TTC549 (cell line): ENCODE measurements around the gene SOX8.
"Not testable (repeated sequence)": the region's sequence is repeated elsewhere in the genome, so short reads cannot be mapped to it uniquely, and the experiment has no call there.

Experiments
- FAIRE-seq: peaks from 2 replicates; lab custom pipeline; 2012; peaks lifted over from hg19 to GRCh38; lab: Jason Lieb, UNC

The SOX8 gene

GRCh38 chr16:1009358-1010150, 28.0 kb downstream of the SOX8 start:
- FAIRE-seq = no peak

- no peak for FAIRE-seq
These were observed 28.7 kb downstream of the SOX8 start for GRCh38 chr16:1010251-1010650.

DNA sequence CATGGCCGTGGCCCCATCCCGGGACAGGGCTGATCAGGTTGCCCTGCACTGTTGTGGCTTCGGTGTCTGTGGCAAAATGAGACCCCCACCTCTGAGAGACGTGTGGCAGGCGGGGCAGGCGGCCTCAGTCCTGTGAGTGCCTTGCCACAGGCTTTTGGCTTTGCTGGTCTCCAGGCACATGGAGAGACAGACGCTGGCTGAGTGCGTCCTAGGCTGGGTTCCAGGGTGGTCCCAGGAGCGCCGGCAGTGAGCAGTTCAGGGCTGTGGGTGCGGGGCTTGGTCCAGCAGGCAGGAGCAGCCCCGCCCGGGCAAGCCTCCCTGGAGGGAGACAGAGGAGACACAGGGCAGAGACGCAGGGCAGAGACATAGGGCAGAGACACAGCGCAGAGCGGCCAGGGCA, 29.2 kb downstream of the SOX8 start:
- FAIRE-seq = no peak

DNA sequence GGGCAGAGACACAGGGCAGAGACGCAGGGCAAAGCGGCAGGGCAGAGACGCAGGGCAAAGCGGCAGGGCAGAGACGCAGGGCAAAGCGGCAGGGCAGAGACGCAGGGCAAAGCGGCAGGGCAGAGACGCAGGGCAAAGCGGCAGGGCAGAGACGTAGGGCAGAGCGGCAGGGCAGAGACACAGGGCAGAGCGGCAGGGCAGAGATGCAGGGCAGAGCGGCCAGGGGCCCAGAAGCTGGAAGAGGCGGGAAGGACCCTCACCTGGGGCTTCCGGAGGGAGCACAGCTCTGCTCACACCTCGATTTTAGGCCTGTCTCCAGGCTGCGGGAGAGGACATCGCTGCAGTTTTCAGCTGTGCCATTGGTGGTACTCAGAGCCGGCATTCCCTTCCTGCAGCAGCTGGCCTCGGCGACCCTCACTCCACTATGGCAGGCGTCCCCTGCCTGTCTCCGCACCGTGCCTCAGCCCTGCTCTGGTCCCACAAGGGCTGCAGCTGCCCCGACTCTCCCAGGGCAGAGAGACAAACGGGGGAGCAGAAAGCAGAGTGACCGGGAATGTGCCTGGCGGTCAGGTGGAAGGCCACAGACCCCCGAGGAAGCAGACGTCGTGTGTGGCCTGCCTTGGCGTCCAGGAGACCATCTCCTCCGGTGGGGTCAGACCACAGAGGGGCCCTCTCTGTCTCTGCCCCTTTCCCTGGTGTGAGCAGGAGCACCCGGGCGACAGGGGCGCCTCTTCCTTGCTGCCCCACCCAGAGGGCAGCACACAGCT, 29.9 kb downstream of the SOX8 start:
- FAIRE-seq = no peak

DNA sequence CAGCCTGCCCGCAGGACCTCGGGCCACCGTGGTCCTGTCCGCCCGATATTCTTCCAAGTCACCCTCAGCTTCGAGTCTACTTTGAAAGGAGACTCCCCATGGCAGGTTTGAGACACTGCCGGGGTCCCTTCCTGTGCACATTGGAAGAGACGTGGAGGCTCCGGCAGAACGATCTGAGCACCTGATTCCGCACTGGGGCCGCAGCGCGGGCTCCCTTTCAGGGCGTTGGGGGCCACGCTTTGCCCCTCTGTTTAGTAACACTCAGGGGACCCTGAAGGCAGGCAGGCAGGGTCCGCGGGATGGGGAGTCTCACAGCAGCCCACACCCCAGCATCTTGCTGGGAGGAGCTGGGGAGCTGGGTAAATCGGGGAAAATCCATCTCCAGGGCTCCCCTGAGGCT, 30.6 kb downstream of the SOX8 start:
- FAIRE-seq = no peak

- FAIRE-seq = no peak
These were observed 31.4 kb downstream of the SOX8 start for GRCh38 chr16:1012722-1013592.

GRCh38 chr16:1013593-1013900, 32.0 kb downstream of the SOX8 start:
- FAIRE-seq = no peak

- FAIRE-seq = no peak
These were observed 32.7 kb downstream of the SOX8 start for GRCh38 chr16:1014221-1014620.

GRCh38 chr16:1014771-1015495, 33.4 kb downstream of the SOX8 start:
- FAIRE-seq = no peak

DNA sequence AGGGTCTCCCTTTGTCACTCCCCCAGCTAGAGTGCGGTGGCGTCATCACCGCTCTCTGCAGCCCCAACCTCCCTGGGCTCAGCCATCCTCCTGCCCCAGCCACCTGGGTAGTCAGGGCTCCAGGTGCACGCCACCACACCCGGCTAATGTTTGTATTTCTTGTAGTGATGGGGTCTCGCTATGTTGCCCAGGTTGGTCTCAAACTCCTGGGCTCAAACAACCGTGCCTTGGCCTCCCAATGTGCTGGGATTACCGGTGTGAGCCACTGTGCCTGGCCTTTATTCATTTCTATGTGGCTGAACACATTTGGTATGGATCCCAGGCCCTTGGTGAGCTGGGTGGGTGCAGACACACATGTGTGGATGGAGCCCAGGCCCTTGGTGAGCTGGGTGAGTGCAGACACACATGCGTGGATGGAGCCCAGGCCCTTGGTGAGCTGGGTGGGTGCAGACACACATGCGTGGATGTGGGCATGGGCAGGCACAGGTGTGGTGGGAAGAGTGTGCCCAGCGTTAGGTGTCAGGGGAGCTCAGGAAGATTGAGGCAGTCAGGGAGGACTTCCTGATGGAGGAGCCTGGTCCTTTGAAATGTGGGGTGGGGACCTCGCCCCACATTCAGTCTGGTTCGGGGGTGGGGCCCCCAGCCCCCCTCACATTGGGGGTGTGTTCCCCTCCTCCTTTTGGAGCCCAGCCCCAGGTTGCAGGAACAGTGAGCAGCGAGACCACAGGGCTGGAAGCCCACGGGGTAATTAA, 37.1 kb downstream of the SOX8 start:
- no peak for FAIRE-seq

- FAIRE-seq = no peak
These were observed 37.9 kb downstream of the SOX8 start for GRCh38 chr16:1019231-1020090.

DNA sequence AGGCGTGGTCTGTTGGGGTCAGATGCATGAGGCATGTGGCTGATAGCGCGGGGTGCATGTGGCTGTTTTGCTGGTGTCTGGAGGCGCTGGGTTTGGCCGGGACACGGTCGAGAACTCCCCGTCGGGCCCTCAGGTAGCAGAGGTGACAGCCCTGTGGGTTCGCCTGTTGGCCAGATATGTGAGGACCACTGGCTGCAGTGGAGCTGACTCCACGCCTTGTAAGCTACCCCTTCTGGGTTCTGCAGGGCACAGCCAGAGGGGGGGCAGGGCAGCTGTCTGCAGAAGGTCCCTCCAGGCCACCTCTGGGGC, 38.5 kb downstream of the SOX8 start:
- no peak for FAIRE-seq

GRCh38 chr16:1020591-1020990, 39.0 kb downstream of the SOX8 start:
- FAIRE-seq = no peak

DNA sequence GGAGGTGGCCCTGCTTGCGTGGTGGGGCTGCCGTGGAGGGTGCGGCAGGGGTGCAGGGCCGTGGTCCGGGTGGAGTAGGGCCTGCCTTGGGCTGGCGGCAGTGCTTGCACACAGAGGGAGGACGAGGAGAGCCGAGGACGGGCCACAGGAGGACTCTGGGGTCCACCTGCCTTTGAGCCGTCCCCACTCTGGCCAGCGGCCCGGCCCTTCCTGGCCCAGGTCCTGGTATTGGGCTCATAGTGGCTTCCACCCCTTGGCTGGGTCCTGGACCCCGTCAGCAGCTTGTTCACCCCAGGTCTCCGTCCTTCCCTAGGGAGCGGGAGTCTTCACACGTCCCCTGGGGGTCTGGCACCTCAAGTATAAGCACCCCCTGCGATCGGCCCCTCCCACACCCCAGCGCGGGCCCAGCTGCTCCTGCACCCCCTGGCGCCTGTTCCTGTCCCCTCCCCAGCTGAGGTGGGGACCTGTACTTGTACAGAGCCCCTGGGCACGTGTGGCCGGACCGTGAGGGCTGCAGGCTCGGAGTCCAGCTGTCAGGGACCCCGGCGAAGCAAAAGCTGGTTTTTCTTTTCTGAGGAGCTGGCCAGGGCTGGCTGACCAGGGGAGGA, 40.1 kb downstream of the SOX8 start:
- no peak for FAIRE-seq

- FAIRE-seq = no peak
These were observed 40.9 kb downstream of the SOX8 start for GRCh38 chr16:1022466-1022865.

DNA sequence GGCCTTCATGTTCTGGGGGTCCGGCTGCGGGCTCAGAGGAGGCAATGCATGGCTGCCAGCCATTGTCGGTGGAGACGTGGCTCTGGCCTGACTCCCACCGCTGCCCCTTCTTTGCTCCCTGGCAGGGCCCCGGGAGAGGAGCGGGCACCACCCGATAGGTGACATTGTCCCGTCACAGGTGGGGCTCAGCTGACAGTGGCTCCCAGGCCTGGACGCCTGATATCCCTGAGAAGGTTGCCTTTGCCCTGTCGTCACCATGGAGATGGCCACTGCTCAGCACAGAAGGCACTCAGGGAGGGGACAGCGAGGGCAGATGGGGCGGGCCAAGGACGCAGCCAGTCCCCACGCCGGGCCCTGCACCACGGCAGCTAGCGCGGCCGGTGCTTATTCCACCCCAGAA, 42.6 kb downstream of the SOX8 start:
- FAIRE-seq = no peak

GRCh38 chr16:1025183-1025809, 43.7 kb downstream of the SOX8 start:
- not testable (repeated sequence) for FAIRE-seq

GRCh38 chr16:1026057-1026783, 44.6 kb downstream of the SOX8 start:
- FAIRE-seq = no peak
